RCC 7860 (cell line): ENCODE results near the gene PGM1.

Source experiments
- DNase-seq: peaks from one replicate; pipeline ENCODE4 v3.0.0-alpha.2; 2015; ENCODE audit warnings: low spot score
- FAIRE-seq: peaks from 2 replicates; lab custom pipeline; 2012; peaks lifted over from hg19 to GRCh38; lab: Jason Lieb, UNC

The PGM1 gene

GRCh38 chr1:63600248-63600647 is 7.0 kb downstream of the PGM1 start:
- DNase-seq (no peak), FAIRE-seq (no peak)

DNA sequence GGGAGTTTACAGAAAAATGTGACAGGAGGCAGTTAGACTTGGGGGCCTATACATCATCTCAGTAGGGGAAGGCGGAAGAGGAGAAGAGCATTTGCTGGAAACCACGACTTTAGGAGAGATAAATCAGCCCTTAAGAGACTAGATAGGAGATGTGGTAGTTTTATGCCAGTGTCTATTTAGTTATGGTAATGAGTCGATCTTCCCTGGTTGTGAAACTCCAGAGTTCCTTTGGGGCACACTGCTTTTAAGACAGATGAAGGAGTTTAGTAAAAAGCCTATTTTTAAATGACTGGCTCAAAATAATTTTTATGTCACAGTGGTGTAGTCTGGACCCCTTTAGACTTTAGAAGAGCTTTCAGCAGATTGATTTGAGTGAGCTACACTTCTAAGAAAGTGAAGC is 7.8 kb downstream of the PGM1 start:
- no peak for DNase-seq
- no peak for FAIRE-seq

DNA sequence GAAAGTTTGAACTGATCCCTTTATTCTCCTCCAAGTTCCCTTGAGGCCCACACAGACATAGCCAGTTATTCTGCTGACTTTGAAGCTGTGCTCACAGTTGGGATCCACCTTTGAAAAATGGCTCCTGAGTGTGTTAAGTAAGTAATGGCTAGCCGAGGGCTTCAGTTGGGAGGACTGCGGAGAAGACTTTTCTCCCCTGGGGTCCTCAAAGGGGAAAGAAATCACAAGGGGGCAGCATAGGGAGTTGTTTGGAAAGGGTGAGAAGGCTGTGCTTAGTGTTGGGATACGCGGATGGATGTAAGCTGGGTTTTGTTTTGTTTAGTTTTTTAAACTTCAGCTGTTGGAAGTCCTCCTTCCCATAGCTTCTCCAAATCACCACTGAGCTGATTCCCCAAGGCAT is 8.3 kb downstream of the PGM1 start:
- FAIRE-seq (no peak), DNase-seq (no peak)

DNA sequence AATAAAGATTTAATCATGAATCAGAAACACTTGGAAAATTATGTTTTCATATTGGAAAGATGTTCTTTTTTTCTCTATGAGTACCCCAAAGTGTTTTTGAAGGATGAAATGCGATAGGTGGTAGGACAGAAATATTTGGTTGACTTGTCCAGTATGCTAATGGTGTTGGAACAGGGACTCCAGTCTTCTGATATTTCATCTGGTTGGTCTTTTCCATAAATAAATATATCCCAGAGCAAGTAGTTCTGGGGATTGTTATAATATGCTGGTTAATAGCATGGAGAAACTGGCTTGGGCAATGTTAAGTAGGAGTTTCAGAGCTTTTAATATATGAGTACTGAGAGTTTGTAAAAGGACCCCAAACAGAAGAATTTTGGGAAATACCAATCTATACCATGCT is 8.7 kb downstream of the PGM1 start:
- DNase-seq (no peak), FAIRE-seq (no peak)

- no peak for FAIRE-seq
These were observed 9.4 kb downstream of the PGM1 start for GRCh38 chr1:63602629-63603028.

DNA sequence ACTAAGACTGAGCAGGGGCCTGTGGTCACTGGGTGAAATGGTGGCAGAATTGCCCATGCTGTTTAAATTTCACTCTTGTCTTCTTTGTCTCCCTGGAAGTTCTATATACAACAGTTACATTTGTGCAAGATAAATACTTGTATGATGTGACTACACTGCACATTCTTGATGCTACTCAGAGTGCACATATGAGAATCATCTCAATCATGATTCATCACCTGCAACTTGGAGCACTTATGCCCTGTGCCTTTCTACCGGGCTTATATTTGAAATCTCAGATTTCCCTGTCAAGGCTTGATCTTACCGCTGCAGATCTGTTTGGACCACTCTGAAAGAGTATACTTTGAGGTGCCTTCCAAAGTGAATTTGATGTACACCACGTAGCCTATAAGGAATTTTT is 10.6 kb downstream of the PGM1 start:
- no peak for DNase-seq
- FAIRE-seq = no peak

More at GRCh38 chr1:63602629-63603028, 9.4 kb downstream of the PGM1 start:
- DNase-seq = no peak

GRCh38 chr1:63607322-63607721 is 14.1 kb downstream of the PGM1 start:
- no peak for FAIRE-seq

DNA sequence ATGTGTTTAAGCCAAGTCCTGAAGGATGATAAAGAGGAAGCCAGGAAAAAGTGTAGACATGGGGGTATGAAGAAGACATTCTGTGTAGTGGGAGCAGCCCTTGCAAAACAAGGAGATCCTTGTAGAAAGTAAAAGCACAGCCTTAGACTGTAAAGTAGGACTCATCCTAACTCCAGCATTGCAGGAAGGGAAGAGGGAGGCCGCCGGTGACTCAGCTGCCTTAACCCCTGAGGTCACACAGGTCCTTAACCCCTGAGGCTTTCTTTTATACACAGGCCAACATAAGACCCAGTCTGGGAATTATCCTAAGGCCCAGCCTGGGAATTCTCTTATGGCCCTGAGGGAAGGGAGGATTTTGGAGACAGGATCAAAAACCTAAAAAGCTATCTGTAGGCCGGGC is 18.0 kb downstream of the PGM1 start:
- FAIRE-seq = peak; percentile 80

More at GRCh38 chr1:63607322-63607721, 14.1 kb downstream of the PGM1 start:
- no peak for DNase-seq

DNA sequence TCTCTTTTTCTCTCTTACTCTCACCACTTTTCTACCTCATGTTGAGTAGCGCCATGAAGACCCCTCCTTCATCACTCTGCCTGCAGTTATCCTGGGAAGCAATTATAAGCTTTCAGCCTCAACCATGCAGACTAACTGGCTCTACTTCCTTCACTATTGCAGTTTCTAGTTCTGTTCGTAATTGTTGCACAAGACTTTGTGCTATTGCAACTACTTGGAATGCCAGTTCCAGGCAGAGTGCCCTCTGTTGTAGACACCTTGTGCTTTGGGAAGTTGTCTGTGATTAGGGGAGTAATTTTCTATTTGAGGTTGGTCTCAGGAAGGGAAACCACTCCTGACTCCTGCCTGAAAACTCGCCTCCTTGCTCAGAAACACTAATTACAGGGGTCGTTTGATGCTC is 19.4 kb downstream of the PGM1 start:
- no peak for FAIRE-seq

More for the DNA sequence above, 18.0 kb downstream of the PGM1 start:
- peak; percentile 47 for DNase-seq

GRCh38 chr1:63612971-63613370 is 19.8 kb downstream of the PGM1 start:
- DNase-seq (no peak), FAIRE-seq (no peak)

More for the DNA sequence above, 19.4 kb downstream of the PGM1 start:
- no peak for DNase-seq

- FAIRE-seq = peak; percentile 82
- peak; percentile 63 for DNase-seq
These were observed 22.7 kb downstream of the PGM1 start for GRCh38 chr1:63615768-63616420.

GRCh38 chr1:63617450-63617849 is 24.2 kb downstream of the PGM1 start:
- DNase-seq = no peak
- no peak for FAIRE-seq

GRCh38 chr1:63618011-63618410 is 24.8 kb downstream of the PGM1 start:
- no peak for DNase-seq
- FAIRE-seq = no peak

- DNase-seq (no peak), FAIRE-seq (no peak)
These were observed 26.3 kb downstream of the PGM1 start for GRCh38 chr1:63619558-63619957.

DNA sequence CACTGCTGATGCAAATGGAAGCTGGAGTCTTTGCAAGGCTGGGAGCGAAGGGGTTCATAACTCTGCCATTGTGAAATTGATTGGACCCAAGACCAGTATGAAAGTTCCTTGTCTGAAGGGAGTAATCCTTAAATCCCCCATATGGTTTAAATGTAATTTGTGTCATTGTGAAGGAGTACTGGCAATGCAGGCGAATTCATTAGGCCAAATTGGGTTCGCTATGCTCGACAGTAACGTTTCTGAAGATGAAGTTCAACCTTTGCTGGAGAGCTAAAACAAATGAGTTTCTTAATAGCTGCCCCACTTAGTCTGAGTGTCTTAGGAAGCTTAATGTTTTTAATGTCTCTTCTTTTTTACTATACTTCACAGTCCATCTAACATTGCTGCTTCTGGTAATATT is 27.5 kb downstream of the PGM1 start:
- DNase-seq (no peak), FAIRE-seq (no peak)

GRCh38 chr1:63621075-63621474 is 27.9 kb downstream of the PGM1 start:
- DNase-seq (no peak), FAIRE-seq (no peak)

DNA sequence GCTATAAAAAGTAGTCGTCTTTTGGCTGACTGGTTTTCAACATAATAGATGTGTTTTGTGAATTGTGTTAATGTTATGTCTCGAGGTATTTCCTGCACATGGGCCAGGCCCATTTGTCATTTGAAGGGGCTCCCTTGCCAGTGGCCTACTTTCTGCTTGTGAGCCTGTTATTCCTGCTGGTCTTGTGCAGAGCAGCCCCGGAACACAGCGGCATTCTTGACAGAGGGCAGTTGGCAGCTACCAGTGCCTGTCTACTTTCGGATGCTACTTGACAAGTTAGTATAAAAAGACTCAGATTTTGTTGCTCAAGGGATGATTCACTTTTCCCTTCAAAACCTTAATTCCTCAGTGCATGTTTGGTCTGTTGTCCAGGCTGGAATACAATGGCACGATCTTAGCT is 28.5 kb downstream of the PGM1 start:
- FAIRE-seq = no peak
- no peak for DNase-seq

DNA sequence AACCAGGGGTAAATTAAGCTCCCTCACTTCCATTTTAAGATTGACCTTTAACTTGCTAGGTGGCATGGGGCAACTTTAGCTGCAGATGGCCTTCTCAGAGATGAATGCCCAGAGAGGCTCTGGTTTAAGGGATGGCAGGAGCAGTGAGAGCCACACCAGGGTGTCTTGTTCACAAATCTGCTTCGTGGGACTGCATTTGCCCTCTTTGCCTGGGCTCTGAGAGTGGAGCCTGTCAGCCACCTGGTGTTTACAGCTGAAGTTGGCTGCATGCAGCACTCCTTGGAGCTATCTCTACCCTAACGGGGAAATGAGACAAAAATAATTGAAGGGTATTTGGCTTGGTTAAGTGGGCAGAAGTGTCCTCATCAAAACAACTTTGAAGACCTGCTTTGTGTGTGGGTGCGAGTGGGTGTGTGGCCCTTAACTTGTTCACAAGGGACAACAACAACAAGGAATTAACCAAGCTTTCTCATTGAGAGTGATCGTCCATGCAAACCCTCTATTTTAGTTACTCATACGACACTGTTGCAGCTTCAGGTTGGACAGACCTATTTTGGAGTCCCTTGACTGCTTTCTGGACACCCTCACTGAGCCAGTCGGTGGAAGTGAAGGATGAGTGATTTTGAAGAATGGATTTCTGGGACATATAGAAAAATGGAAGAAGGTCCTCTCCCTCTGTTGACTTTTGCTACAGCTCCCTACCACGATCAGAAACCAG is 29.8 kb downstream of the PGM1 start:
- no peak for DNase-seq
- no peak for FAIRE-seq

GRCh38 chr1:63623952-63624351 is 30.7 kb downstream of the PGM1 start:
- DNase-seq (no peak), FAIRE-seq (no peak)

DNA sequence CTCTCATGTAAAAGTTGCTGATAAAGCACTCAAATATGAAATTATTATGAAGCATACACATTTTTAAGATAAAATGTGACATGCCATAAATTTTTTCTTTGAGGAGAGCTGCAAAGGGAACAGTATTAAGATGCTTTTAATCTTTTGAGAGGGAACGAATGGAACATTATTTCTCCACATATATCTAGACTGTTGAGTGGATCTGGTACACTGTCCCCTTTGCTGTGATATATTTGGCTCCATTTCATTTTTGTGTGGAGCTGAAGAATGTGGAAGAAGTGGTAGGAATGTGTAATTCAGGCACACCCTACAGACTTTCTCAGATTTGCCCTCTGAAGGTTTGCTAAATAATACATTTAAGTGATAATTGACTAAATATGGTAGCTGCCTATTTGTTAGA is 31.7 kb downstream of the PGM1 start:
- DNase-seq (no peak), FAIRE-seq (no peak)

DNA sequence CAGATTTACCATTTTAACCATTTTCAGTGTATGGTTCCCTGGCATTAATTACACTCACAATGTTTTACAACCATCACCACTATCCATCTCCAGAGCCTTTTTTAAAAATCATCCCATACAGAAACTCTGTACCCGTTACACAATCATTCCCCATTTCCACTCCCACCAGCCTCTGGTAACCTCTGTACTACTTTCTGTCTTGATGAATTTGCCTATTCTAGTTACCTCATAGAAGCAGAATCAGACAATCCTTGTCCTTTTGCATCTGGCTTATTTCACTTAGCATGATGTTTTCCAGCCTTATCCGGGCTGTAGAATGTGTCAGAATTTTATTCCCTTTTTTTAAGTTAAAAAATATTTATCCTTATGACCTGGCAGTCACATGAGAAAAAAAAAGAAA is 33.0 kb downstream of the PGM1 start:
- DNase-seq (no peak), FAIRE-seq (no peak)

- DNase-seq (no peak), FAIRE-seq (no peak)
These were observed 35.4 kb downstream of the PGM1 start for GRCh38 chr1:63628607-63629006.

- no peak for DNase-seq
- no peak for FAIRE-seq
These were observed 37.0 kb downstream of the PGM1 start for GRCh38 chr1:63630238-63630637.
